Measurements from ENCODE around the gene GPR156. TPM values are rescaled to one million over a fixed set of nuclear protein-coding genes. Genes with fewer than 3 reads are reported as not detected.

Gene GPR156
- total and polyA plus RNA-seq, 2 of the 4 experiments (the other 2 are of a cell fraction): 0.09 to 0.18 TPM

DNA sequence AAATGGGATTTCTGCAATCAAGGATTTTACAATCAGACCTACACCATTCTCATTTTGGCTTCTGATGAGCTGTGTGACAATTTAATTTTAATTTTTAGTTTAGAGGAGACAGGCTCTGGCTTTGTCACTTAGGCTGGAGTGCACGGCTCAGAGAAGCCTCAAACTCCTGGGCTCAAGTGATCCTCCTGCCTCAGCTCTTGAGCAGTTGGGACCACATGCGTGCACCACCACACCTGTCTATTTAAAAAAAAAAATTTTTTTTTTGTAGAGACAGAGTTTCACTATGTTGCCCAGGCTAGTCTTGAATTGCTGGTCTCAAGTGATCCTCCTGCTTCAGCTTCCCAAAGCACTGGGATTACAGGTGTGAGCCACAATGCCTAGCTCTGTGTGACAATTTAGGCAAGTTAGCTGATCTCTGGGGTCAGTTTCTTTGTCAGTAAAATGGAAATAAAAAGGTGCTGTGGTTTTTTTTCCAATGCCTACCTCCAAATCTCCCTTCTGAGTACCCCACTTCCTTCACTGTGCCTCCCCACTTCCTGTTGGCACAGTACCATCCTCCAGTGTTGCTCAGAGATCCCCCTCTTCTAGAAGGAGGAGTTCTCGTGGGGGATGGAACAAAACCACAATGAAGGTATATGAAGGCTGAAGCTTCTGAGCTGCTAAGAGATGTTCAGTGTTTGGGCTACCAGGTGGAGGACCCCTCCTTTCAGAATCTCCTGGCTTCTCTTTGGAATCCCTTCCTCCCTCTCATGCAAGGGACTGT lies 136.7 kb downstream of the GPR156 start:
- no peak overlapping the region for H3K4me3 ChIP-seq (ENCODE audit: insufficient read depth, low read depth, low read length)
- no peak overlapping the region for H4K5ac ChIP-seq (ENCODE audit: low read depth, low read length)
- ATAC-seq (ENCODE audit: low read depth) (no peak), DNase-seq (no peak)
- H3K9ac ChIP-seq (ENCODE audit: low read depth, low read length): no peak overlapping the region
- H2AK9ac ChIP-seq (replicated peaks; ENCODE audit: low read depth, low read length, poor library complexity): no peak overlapping the region
- peaks cover 14% of the 10 kb centered on the region for H3K4me1 ChIP-seq (ENCODE audit: control insufficient read depth, insufficient read depth, low read length)
- no peaks in the 10 kb centered on the region for H3K9me3 ChIP-seq (ENCODE audit: control insufficient read depth, insufficient read depth, low read length)
- H3K27ac ChIP-seq (ENCODE audit: insufficient read depth, low read length): no peak overlapping the region
- ChIA-PET CTCF (no interaction called here), POLR2A (ENCODE audit: unreplicated experiment) (no interaction called here)
- H3K36me3 ChIP-seq (ENCODE audit: control insufficient read depth, insufficient read depth, low read length): no peaks in the 10 kb centered on the region
- H4K20me1 ChIP-seq (ENCODE audit: insufficient read depth, low read length): no peaks in the 10 kb centered on the region
- H3K27me3 ChIP-seq (ENCODE audit: control insufficient read depth, insufficient read depth, low read length): no peaks in the 10 kb centered on the region
- no peak overlapping the region for H3K23ac ChIP-seq (ENCODE audit: low read depth, low read length)
- peak overlapping the region; percentile 45; the same call in 1 of the 2 replicates for H2BK120ac ChIP-seq (ENCODE audit: low read depth, low read length)
- H4K8ac ChIP-seq (ENCODE audit: low read depth in 2 of 2, low read length in 2 of 2): no peak overlapping the region
- WGBS, 2 experiments (ENCODE audit: extremely low coverage in 2 of 2, insufficient read length in 1 of 2): 100% methylated on average over 1 of the region's 3 CpGs; no CpG with 5 or more reads in 1 of the 2 experiments
- no peak overlapping the region for H2AK5ac ChIP-seq (ENCODE audit: low read depth, low read length)
- dilution Hi-C loops (cut with HindIII; ENCODE audit: low sequenced_read_pairs, unreplicated experiment): no loop called here
- no peak overlapping the region for H4K91ac ChIP-seq (ENCODE audit: insufficient read depth, low read depth, low read length)
- H2BK20ac ChIP-seq (ENCODE audit: low read depth, low read length): no peak overlapping the region
- no TSS peak for BruUV-seq (replicated peaks)
- H3K9me1 ChIP-seq (ENCODE audit: insufficient read depth, low read length): peaks cover 12% of the 10 kb centered on the region
- in situ Hi-C loops (cut with MboI; ENCODE audit: low sequenced_read_pairs): no loop called here
- H2BK5ac ChIP-seq (ENCODE audit: low read depth, low read length, poor library complexity, severe bottlenecking): no peak overlapping the region
- intact Hi-C loops (cut with micrococcal nuclease): no loop called here
- no peak overlapping the region for H3K4ac ChIP-seq (ENCODE audit: low read depth, low read length)
- H2BK15ac ChIP-seq (ENCODE audit: low read depth, low read length): no peak overlapping the region
- TF ChIP-seq MXI1 (IDR thresholded peaks at IDR 0.05; ENCODE audit: borderline replicate concordance, low read depth, low read length) (no peak), CEBPB (IDR thresholded peaks at IDR 0.05; ENCODE audit: low read depth, low read length) (no peak), MAFK (IDR thresholded peaks at IDR 0.05; ENCODE audit: low read depth, low read length) (no peak), RFX5 (IDR thresholded peaks at IDR 0.05; ENCODE audit: low read depth, low read length) (no peak), FOS (IDR thresholded peaks at IDR 0.05; ENCODE audit: low read depth, low read length) (no peak)
- no peak overlapping the region for H3K4me2 ChIP-seq (ENCODE audit: low read depth, low read length)
- no peak overlapping the region for H3K56ac ChIP-seq (ENCODE audit: extremely low read depth, insufficient read depth, low read length)
- H3K14ac ChIP-seq (replicated peaks; ENCODE audit: low read depth, low read length): no peak overlapping the region
- H2AFZ ChIP-seq (replicated peaks; ENCODE audit: low read length, poor library complexity): no peak overlapping the region
- H3K18ac ChIP-seq (ENCODE audit: low read depth, low read length): 0 out of 2 replicates have a peak overlapping the region, but pooled peaks have one; percentile 49
- H3K79me1 ChIP-seq (ENCODE audit: low read depth in 1 of 2, low read length in 2 of 2): no peaks in the 10 kb centered on the region
